Measurements from ENCODE around the gene TLCD2.
"Not testable (repeated sequence)": the region's sequence is repeated elsewhere in the genome, so short reads cannot be mapped to it uniquely, and the experiment has no call there.

Gene TLCD2

GRCh38 chr17:1736348-1737281 is 26.4 kb upstream of the TLCD2 start:
- DNase-seq: peak in 4 of 10 donors; percentile 56 to 91 (median 76)
- intact Hi-C loops (cut with DNase I): no loop called here

GRCh38 chr17:1735834-1736347 is 25.7 kb upstream of the TLCD2 start:
- no peak for DNase-seq
- intact Hi-C loops (cut with DNase I): no loop called here

DNA sequence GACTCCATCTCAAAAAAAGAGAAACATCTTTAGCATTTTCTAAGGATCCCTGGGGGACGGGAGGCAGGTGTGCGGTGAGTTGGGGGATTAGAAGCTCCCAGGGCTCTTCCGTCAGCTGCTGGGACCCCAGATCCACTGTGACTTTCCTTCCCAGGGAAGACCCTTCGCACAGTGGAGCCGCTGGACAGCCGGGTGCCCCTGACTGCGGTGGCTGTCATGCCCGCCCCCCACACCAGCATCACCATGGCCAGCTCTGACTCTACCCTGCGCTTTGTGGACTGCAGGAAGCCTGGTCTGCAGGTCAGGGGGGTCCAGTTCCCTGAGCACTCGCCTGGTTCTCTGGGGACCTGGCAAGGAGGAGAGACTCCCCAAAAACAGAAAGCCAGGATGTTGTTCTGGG is 25.2 kb upstream of the TLCD2 start:
- DNase-seq: peak in 1 of 10 donors; percentile 59
- intact Hi-C loops (cut with DNase I): no loop called here

DNA sequence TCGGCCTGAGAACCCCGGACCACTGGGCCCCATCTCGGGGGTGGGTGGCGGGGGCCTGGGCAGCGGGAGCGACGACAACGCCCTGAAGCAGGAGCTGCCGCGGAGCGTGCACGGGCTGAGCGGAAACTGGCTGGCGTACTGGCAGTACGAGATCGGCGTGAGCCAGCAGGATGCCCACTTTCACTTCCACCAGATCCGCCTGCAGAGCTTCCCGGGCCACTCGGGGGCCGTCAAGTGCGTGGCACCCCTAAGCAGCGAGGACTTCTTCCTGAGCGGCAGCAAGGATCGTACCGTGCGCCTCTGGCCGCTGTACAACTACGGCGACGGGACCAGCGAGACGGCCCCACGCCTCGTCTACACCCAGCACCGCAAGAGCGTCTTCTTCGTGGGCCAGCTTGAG is 23.6 kb upstream of the TLCD2 start:
- intact Hi-C loops (cut with DNase I): no loop called here
- peak in 2 of 10 donors; percentile 64 to 87 for DNase-seq

GRCh38 chr17:1732833-1733321 is 22.7 kb upstream of the TLCD2 start:
- DNase-seq: no peak
- intact Hi-C loops (cut with DNase I): no loop called here

DNA sequence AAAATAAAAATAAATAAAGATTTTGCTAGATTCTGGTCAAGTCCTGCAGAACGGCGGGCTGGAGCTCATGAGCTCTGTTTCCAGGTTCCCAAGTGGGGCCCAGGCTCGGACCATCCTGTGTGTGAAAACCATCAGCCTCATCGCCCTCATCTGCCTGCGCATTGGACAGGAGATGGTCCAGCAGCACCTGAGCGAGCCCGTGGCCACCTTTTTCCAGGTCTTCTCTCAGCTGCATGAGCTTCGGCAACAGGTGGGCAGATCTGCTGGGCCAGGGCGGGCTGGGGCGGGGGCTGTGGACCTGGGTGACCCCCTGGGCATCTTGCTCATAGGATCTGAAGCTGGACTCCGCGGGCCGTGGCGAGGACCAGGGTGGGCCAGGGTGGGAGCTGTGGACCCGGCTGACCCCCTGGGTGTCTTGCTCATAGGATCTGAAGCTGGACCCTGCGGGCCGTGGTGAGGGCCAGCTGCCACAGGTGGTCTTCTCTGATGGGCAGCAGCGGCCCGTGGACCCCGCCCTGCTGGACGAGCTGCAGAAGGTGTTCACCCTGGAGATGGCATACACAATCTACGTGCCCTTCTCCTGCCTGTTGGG is 22.2 kb upstream of the TLCD2 start:
- peak in 1 of 10 donors; percentile 58 for DNase-seq
- intact Hi-C loops (cut with DNase I): no loop called here

DNA sequence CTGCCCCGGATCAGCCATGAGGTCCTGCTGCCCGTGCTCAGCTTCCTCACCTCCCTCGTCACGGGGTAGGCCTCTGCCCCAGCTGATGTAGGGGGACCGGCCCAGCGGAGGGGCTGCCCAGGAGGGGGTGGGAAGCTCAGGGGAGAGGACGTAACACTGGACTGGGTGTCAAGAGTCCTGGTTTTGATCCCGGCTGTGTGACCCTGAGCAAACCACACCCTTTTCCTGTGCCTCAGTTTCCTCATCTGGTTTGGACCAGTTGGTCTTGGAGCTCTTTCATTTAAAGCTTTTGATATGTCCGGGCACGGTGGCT is 21.0 kb upstream of the TLCD2 start:
- peak in 1 of 10 donors; percentile 41 for DNase-seq
- intact Hi-C loops (cut with DNase I): no loop called here

DNA sequence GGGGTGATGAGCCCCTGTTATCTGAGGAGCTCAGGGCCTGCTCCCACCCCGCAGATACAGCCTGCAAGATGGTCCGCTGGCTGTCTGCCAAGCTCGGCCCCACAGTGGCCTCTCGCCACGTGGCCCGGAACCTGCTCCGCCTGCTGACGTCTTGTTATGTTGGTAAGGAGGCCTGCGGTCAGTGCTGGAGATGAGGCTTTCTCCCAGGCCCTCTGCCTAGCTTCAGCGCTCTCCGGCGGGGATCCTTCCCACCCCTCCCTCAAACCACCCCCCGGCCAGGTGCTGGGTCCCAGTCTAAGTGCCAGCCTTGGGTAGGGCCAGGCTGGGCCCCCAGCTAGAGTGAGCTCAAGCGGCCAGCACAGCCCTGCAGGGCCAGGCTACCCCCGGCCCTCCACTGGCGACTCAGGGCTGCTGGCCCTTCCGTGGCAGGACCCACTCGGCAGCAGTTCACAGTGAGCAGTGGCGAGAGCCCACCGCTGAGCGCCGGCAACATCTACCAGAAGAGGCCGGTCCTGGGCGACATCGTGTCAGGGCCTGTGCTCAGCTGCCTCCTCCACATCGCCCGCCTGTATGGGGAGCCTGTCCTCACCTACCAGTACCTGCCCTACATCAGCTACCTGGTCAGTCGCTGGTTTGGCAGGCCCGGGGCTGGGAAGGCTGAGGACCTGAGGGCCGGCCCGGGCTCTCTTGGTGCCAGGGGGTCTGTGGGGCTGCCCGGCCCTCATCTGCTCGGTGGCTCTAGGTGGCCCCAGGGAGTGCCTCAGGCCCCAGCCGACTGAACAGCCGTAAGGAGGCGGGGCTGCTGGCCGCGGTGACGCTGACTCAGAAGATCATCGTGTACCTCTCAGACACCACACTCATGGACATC is 20.4 kb upstream of the TLCD2 start:
- intact Hi-C loops (cut with DNase I): no loop called here
- DNase-seq: peak in 3 of 10 donors; percentile 37 to 86 (median 78)

GRCh38 chr17:1729966-1730325 is 19.8 kb upstream of the TLCD2 start:
- DNase-seq: peak in 1 of 10 donors; percentile 62
- intact Hi-C loops (cut with DNase I): no loop called here

- intact Hi-C loops (cut with DNase I): no loop called here
- DNase-seq: peak in 1 of 10 donors; percentile 60
These were observed 17.9 kb upstream of the TLCD2 start for GRCh38 chr17:1727876-1728630.

DNA sequence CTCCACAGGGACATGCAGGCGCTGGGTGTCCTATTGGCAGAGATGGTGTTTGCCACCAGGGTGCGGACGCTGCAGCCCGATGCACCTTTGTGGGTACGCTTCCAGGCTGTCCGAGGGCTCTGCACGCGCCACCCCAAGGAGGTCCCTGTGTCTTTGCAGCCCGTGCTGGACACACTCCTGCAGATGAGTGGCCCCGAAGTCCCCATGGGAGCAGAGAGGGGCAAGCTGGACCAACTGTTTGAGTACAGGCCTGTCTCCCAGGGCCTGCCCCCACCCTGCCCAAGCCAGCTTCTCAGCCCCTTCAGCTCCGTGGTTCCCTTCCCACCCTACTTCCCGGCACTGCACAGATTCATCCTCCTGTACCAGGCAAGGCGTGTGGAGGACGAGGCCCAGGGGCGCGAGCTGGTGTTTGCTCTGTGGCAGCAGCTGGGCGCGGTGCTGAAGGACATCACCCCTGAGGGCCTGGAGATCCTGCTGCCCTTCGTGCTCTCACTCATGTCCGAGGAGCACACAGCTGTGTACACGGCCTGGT is 17.1 kb upstream of the TLCD2 start:
- no peak for DNase-seq
- intact Hi-C loops (cut with DNase I): no loop called here

DNA sequence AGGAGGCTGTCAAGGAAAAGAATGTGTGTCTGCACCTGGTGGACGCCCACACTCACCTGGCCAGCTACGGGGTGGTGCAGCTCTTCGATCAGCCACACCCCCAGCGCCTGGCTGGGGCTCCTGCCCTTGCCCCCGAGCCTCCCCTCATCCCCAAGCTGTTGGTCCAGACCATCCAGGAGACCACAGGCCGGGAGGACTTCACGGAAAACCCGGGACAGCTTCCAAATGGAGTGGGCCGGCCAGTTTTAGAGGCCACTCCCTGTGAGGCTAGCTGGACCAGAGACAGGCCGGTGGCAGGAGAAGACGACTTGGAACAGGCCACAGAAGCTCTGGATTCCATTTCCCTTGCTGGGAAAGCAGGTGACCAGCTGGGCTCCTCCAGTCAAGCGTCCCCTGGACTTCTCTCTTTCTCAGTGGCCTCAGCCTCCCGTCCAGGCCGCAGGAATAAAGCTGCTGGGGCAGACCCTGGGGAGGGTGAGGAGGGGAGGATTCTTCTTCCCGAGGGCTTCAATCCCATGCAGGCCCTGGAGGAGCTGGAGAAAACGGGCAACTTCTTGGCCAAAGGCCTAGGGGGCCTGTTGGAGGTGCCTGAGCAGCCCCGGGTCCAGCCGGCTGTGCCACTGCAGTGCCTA is 16.6 kb upstream of the TLCD2 start:
- peak in 1 of 10 donors; percentile 58 for DNase-seq
- intact Hi-C loops (cut with DNase I): no loop called here

- peak in 2 of 10 donors; percentile 47 to 72 for DNase-seq
- intact Hi-C loops (cut with DNase I): no loop called here
These were observed 15.7 kb upstream of the TLCD2 start for GRCh38 chr17:1725642-1726511.

- peak in 1 of 10 donors; percentile 85 for DNase-seq
- intact Hi-C loops (cut with DNase I): loop anchor here (5.0 kb wide), 1 partner anchor 57 kb away; no protein-coding TSS in a partner anchor
These were observed 14.9 kb upstream of the TLCD2 start for GRCh38 chr17:1724869-1725641.

DNA sequence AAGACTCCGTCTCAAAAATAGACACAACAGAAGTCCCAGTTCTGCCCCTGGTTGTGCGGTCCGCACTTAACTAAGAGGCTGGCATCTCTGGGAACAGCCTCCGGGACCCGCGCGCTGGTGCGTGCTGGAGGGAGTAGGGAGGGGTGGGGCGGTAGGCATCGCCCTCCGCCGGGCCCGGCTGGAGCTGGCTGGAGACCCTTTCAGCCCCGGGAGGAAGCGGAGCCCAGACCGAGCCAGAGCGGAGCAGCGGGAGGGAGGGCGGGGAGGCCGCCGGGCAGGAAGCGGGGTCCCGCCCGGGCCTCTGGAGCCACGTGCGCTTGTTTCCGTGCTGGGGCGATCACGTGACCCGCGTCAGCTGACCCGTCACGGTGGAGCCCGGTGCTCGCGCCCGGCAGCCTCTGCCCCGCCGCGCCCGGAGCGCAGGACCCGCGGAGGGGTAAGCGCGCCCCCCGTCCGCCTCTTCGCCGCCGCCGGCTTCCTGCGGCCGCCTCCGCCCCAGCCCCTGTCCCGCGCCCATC is 14.2 kb upstream of the TLCD2 start, which contains the start of gene WDR81:
WDR81 (plus strand) TSS at position 354 of the 518 bp plus-strand sequence. CDS start 256 bp downstream, outside the sequence.
- peak; percentile 83 to 98 (median 92) for DNase-seq
- intact Hi-C loops (cut with DNase I): loop anchor here (5.0 kb wide), 1 partner anchor 58 kb away; no protein-coding TSS in a partner anchor

DNA sequence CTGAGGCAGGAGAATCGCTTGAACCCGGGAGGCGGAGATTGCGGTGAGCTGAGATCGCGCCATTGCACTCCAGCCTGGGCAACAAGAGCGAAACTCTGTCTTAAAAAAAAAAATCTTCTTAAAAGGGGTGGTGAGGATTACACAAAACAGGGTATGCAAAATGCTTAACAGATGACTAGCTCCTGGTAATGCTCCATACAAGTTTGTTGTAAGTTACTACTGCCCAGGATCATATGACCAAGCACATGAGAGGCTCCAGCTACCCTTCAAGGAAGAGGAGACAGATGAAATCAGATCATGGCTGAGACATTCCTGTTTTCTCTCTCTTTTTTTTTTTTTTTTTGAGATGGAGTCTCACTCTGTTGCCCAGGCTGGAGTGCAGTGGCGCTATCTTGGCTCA is 11.8 kb upstream of the TLCD2 start:
- intact Hi-C loops (cut with DNase I): loop anchor here (5.0 kb wide), 1 partner anchor 60 kb away; no protein-coding TSS in a partner anchor
- not testable (repeated sequence) for DNase-seq
